ENCODE measurements around the gene CYP4B1. TPM values are rescaled to one million over a fixed set of nuclear protein-coding genes. Genes with fewer than 3 reads are reported as not detected.

The CYP4B1 gene
- total RNA-seq, 1 experiment from 2014 or later: 0.24 TPM

DNA sequence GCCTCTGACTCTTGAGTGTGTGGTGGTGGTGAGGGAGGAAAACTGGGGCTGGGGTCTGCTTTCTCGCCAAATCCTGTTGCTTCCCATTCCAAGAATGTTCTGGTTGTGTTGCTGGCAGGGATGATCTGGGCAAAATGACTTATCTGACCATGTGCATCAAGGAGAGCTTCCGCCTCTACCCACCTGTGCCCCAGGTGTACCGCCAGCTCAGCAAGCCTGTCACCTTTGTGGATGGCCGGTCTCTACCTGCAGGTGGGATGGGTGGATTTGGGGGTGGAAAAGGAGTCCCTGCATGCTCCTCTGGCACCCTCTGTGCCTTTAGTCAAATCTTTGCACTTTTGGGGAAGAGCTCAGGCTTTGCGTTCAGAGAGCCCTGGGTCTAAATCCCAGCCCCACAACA is 18.1 kb downstream of the CYP4B1 start:
- Mint-ChIP-seq H3K27me3 (ENCODE audit: low read depth) (no peaks in the 10 kb centered on the region), H3K4me3 (no peak overlapping the region), H3K36me3 (no peaks in the 10 kb centered on the region), H3K9me3 (no peaks in the 10 kb centered on the region), H3K27ac (no peak overlapping the region), H3K4me1 (no peaks in the 10 kb centered on the region)
- ATAC-seq: no peak
- CTCF ChIA-PET: no interaction called here
- TF ChIP-seq, protein P1, sequence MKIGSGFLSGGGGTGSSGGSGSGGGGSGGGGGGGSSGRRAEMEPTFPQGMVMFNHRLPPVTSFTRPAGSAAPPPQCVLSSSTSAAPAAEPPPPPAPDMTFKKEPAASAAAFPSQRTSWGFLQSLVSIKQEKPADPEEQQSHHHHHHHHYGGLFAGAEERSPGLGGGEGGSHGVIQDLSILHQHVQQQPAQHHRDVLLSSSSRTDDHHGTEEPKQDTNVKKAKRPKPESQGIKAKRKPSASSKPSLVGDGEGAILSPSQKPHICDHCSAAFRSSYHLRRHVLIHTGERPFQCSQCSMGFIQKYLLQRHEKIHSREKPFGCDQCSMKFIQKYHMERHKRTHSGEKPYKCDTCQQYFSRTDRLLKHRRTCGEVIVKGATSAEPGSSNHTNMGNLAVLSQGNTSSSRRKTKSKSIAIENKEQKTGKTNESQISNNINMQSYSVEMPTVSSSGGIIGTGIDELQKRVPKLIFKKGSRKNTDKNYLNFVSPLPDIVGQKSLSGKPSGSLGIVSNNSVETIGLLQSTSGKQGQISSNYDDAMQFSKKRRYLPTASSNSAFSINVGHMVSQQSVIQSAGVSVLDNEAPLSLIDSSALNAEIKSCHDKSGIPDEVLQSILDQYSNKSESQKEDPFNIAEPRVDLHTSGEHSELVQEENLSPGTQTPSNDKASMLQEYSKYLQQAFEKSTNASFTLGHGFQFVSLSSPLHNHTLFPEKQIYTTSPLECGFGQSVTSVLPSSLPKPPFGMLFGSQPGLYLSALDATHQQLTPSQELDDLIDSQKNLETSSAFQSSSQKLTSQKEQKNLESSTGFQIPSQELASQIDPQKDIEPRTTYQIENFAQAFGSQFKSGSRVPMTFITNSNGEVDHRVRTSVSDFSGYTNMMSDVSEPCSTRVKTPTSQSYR (CRISPR knock-in tag; IDR thresholded peaks at IDR 0.05): no peak
- TF ChIP-seq, protein P2, sequence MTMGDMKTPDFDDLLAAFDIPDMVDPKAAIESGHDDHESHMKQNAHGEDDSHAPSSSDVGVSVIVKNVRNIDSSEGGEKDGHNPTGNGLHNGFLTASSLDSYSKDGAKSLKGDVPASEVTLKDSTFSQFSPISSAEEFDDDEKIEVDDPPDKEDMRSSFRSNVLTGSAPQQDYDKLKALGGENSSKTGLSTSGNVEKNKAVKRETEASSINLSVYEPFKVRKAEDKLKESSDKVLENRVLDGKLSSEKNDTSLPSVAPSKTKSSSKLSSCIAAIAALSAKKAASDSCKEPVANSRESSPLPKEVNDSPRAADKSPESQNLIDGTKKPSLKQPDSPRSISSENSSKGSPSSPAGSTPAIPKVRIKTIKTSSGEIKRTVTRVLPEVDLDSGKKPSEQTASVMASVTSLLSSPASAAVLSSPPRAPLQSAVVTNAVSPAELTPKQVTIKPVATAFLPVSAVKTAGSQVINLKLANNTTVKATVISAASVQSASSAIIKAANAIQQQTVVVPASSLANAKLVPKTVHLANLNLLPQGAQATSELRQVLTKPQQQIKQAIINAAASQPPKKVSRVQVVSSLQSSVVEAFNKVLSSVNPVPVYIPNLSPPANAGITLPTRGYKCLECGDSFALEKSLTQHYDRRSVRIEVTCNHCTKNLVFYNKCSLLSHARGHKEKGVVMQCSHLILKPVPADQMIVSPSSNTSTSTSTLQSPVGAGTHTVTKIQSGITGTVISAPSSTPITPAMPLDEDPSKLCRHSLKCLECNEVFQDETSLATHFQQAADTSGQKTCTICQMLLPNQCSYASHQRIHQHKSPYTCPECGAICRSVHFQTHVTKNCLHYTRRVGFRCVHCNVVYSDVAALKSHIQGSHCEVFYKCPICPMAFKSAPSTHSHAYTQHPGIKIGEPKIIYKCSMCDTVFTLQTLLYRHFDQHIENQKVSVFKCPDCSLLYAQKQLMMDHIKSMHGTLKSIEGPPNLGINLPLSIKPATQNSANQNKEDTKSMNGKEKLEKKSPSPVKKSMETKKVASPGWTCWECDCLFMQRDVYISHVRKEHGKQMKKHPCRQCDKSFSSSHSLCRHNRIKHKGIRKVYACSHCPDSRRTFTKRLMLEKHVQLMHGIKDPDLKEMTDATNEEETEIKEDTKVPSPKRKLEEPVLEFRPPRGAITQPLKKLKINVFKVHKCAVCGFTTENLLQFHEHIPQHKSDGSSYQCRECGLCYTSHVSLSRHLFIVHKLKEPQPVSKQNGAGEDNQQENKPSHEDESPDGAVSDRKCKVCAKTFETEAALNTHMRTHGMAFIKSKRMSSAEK (CRISPR knock-in tag; IDR thresholded peaks at IDR 0.05; ENCODE audit: borderline replicate concordance): no peak
- no peak for TF ChIP-seq NR2C2 (CRISPR knock-in tag; IDR thresholded peaks at IDR 0.05)
- TF ChIP-seq, protein P3, sequence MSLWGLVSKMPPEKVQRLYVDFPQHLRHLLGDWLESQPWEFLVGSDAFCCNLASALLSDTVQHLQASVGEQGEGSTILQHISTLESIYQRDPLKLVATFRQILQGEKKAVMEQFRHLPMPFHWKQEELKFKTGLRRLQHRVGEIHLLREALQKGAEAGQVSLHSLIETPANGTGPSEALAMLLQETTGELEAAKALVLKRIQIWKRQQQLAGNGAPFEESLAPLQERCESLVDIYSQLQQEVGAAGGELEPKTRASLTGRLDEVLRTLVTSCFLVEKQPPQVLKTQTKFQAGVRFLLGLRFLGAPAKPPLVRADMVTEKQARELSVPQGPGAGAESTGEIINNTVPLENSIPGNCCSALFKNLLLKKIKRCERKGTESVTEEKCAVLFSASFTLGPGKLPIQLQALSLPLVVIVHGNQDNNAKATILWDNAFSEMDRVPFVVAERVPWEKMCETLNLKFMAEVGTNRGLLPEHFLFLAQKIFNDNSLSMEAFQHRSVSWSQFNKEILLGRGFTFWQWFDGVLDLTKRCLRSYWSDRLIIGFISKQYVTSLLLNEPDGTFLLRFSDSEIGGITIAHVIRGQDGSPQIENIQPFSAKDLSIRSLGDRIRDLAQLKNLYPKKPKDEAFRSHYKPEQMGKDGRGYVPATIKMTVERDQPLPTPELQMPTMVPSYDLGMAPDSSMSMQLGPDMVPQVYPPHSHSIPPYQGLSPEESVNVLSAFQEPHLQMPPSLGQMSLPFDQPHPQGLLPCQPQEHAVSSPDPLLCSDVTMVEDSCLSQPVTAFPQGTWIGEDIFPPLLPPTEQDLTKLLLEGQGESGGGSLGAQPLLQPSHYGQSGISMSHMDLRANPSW (CRISPR knock-in tag; conservative IDR thresholded peaks at IDR 0.05; ENCODE audit: low read depth): no peak
- TF ChIP-seq MYBL2 (CRISPR knock-in tag; IDR thresholded peaks at IDR 0.05): no peak
- TF ChIP-seq, protein P4, sequence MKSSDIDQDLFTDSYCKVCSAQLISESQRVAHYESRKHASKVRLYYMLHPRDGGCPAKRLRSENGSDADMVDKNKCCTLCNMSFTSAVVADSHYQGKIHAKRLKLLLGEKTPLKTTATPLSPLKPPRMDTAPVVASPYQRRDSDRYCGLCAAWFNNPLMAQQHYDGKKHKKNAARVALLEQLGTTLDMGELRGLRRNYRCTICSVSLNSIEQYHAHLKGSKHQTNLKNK (CRISPR knock-in tag; IDR thresholded peaks at IDR 0.05): no peak
- no peak for TF ChIP-seq TP53 (CRISPR knock-in tag; IDR thresholded peaks at IDR 0.05)
- TF ChIP-seq, protein P5, sequence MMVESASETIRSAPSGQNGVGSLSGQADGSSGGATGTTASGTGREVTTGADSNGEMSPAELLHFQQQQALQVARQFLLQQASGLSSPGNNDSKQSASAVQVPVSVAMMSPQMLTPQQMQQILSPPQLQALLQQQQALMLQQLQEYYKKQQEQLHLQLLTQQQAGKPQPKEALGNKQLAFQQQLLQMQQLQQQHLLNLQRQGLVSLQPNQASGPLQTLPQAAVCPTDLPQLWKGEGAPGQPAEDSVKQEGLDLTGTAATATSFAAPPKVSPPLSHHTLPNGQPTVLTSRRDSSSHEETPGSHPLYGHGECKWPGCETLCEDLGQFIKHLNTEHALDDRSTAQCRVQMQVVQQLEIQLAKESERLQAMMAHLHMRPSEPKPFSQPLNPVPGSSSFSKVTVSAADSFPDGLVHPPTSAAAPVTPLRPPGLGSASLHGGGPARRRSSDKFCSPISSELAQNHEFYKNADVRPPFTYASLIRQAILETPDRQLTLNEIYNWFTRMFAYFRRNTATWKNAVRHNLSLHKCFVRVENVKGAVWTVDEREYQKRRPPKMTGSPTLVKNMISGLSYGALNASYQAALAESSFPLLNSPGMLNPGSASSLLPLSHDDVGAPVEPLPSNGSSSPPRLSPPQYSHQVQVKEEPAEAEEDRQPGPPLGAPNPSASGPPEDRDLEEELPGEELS (CRISPR knock-in tag; IDR thresholded peaks at IDR 0.05): no peak
- no peak for TF ChIP-seq CREB1 (CRISPR knock-in tag; IDR thresholded peaks at IDR 0.05)
- TF ChIP-seq, protein P6, sequence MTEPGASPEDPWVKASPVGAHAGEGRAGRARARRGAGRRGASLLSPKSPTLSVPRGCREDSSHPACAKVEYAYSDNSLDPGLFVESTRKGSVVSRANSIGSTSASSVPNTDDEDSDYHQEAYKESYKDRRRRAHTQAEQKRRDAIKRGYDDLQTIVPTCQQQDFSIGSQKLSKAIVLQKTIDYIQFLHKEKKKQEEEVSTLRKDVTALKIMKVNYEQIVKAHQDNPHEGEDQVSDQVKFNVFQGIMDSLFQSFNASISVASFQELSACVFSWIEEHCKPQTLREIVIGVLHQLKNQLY (CRISPR knock-in tag; IDR thresholded peaks at IDR 0.05): no peak
- no peak for TF ChIP-seq TEAD1 (CRISPR knock-in tag; IDR thresholded peaks at IDR 0.05)
- TF ChIP-seq ZNF423 (CRISPR knock-in tag; IDR thresholded peaks at IDR 0.05): no peak
- TF ChIP-seq OVOL2 (CRISPR knock-in tag; IDR thresholded peaks at IDR 0.05; ENCODE audit: borderline replicate concordance): no peak
- TF ChIP-seq JAZF1 (CRISPR knock-in tag; IDR thresholded peaks at IDR 0.05): no peak
- TF ChIP-seq, protein P7, sequence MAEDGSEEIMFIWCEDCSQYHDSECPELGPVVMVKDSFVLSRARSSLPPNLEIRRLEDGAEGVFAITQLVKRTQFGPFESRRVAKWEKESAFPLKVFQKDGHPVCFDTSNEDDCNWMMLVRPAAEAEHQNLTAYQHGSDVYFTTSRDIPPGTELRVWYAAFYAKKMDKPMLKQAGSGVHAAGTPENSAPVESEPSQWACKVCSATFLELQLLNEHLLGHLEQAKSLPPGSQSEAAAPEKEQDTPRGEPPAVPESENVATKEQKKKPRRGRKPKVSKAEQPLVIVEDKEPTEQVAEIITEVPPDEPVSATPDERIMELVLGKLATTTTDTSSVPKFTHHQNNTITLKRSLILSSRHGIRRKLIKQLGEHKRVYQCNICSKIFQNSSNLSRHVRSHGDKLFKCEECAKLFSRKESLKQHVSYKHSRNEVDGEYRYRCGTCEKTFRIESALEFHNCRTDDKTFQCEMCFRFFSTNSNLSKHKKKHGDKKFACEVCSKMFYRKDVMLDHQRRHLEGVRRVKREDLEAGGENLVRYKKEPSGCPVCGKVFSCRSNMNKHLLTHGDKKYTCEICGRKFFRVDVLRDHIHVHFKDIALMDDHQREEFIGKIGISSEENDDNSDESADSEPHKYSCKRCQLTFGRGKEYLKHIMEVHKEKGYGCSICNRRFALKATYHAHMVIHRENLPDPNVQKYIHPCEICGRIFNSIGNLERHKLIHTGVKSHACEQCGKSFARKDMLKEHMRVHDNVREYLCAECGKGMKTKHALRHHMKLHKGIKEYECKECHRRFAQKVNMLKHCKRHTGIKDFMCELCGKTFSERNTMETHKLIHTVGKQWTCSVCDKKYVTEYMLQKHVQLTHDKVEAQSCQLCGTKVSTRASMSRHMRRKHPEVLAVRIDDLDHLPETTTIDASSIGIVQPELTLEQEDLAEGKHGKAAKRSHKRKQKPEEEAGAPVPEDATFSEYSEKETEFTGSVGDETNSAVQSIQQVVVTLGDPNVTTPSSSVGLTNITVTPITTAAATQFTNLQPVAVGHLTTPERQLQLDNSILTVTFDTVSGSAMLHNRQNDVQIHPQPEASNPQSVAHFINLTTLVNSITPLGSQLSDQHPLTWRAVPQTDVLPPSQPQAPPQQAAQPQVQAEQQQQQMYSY (CRISPR knock-in tag; IDR thresholded peaks at IDR 0.05): no peak
- TF ChIP-seq ESRRA (CRISPR knock-in tag; IDR thresholded peaks at IDR 0.05; ENCODE audit: borderline replicate concordance): no peak
- DNase-seq (ENCODE audit: low spot score): no peak
- POLR2A ChIA-PET: no interaction called here
